Measurements from ENCODE around the gene USP15.

The USP15 gene

GRCh38 chr12:62239571-62239970 is 20.6 kb upstream of the USP15 start:
- H3K9ac ChIP-seq (ENCODE audit: low read depth, low read length): no peak overlapping the region
- no peaks in the 10 kb centered on the region for H3K27me3 ChIP-seq (ENCODE audit: insufficient read depth, low read length)
- no peaks in the 10 kb centered on the region for H3K36me3 ChIP-seq (ENCODE audit: insufficient read depth, low read depth, low read length)

GRCh38 chr12:62247281-62248045 is 12.7 kb upstream of the USP15 start:
- Histone ChIP-seq H3K4me3 (ENCODE audit: low read length) (no peak overlapping the region), H3K36me3 (ENCODE audit: insufficient read depth, low read depth, low read length) (no peaks in the 10 kb centered on the region), H3K9me3 (ENCODE audit: insufficient read depth, low read depth, low read length) (no peaks in the 10 kb centered on the region), H3K27ac (ENCODE audit: low read length) (no peak overlapping the region), H3K4me1 (ENCODE audit: insufficient read depth, low read length) (peaks cover 7% of the 10 kb centered on the region), H3K27me3 (ENCODE audit: insufficient read depth, low read length) (no peaks in the 10 kb centered on the region), H3K9ac (ENCODE audit: low read depth, low read length) (no peak overlapping the region)

More at GRCh38 chr12:62239571-62239970, 20.6 kb upstream of the USP15 start:
- no peaks in the 10 kb centered on the region; the same call in 1 of the 2 replicates for H3K4me1 ChIP-seq (ENCODE audit: insufficient read depth, low read length)
- H3K9me3 ChIP-seq (ENCODE audit: insufficient read depth, low read depth, low read length): no peaks in the 10 kb centered on the region
- no peak overlapping the region for H3K27ac ChIP-seq (ENCODE audit: low read length)
- no peak overlapping the region for H3K4me3 ChIP-seq (ENCODE audit: low read length)

DNA sequence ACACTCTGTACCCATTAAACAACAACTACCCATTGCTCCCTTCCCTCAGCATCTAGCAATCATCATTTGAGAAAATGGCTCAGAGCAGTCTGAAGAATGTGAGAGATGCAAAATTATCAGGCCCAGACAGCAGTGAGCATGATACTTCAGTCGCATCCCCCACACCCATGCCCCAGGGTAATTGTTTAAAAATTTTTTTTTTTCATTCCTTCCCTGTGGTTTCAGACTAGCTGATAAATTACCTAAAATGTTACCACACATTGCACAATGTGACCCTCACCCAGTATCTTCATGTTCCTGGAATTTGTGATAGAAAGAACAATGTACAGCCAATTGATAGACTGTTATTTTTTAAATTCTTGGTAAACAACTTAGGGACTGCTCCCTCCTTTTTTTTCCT is 11.3 kb upstream of the USP15 start:
- H3K27me3 ChIP-seq (ENCODE audit: insufficient read depth, low read length): no peaks in the 10 kb centered on the region
- H3K27ac ChIP-seq (ENCODE audit: low read length): no peak overlapping the region
- no peak overlapping the region for H3K9ac ChIP-seq (ENCODE audit: low read depth, low read length)
- H3K9me3 ChIP-seq (ENCODE audit: insufficient read depth, low read depth, low read length): no peaks in the 10 kb centered on the region
- peaks cover 7% of the 10 kb centered on the region; the same call in 1 of the 2 replicates for H3K4me1 ChIP-seq (ENCODE audit: insufficient read depth, low read length)
- H3K4me3 ChIP-seq (ENCODE audit: low read length): no peak overlapping the region
- H3K36me3 ChIP-seq (ENCODE audit: insufficient read depth, low read depth, low read length): no peaks in the 10 kb centered on the region

DNA sequence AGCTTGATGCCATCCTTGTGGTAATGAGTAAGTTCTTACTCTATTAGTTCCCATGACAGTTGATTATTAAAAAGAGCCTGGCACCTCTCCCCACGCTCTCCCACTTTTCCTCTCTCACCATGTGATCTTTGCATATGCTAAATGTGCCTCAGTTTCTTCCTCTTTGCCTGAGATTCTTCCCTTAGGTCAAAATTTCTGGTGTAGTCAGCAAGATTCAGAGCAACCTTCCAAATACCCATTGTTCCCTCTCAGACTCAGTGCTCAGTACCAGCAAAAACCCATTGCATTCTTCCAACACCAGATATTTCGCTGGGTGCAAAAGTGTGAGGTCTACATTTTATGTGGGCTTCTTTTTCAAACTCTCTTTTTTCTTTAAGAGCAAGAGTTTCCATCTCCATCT is 10.8 kb upstream of the USP15 start:
- peaks cover 7% of the 10 kb centered on the region; the same call in 1 of the 2 replicates for H3K4me1 ChIP-seq (ENCODE audit: insufficient read depth, low read length)
- no peaks in the 10 kb centered on the region for H3K36me3 ChIP-seq (ENCODE audit: insufficient read depth, low read depth, low read length)
- no peak overlapping the region for H3K4me3 ChIP-seq (ENCODE audit: low read length)
- H3K27me3 ChIP-seq (ENCODE audit: insufficient read depth, low read length): no peaks in the 10 kb centered on the region
- H3K9ac ChIP-seq (ENCODE audit: low read depth, low read length): no peak overlapping the region
- no peak overlapping the region for H3K27ac ChIP-seq (ENCODE audit: low read length)
- H3K9me3 ChIP-seq (ENCODE audit: insufficient read depth, low read depth, low read length): no peaks in the 10 kb centered on the region

DNA sequence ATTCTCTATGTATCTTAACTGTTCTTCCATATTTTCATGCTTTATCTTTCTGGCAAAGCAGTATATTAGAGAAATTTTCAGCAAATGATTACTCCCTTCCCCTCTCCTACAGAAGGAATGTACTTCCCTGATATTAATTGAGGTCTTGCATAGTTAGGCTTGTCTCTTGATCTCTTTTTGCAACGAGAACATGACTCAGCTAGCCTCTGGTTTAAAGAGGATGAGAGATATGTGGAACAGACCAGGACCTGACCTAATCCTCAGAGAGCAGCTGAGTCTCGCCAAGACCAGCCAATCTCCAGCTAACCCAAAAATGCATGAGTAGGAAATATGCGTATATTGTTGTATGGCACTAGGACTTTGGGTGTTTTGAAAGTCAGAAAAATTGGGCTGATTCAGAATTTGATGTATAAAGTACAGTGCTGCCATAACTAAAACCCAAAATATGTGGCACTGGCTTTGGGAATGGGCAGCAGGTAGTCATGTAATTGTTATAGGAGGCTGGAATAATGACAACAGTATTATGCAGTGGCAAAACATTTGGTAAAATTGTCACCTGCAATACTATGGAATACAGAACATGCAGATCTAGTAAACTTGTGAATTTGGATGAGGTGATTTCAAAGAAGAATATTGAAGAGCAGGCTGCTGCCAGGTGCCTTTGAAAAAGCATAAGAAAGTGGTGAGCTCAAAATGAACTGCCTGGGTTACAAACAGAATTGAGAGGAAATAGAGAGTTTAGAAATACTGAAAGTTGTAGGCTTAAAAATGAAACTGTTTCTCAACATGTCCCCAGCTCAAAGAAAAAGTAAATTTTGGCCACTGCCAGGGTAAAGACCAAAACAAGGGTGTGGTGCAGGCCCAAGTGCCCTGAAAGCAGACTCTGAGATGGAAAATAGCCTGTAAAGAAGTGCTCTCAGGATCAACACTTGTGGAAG is 9.3 kb upstream of the USP15 start:
- no peak overlapping the region for H3K27ac ChIP-seq (ENCODE audit: low read length)
- H3K4me1 ChIP-seq (ENCODE audit: insufficient read depth, low read length): peaks cover 7% of the 10 kb centered on the region; the same call in 1 of the 2 replicates
- H3K9ac ChIP-seq (ENCODE audit: low read depth, low read length): no peak overlapping the region

DNA sequence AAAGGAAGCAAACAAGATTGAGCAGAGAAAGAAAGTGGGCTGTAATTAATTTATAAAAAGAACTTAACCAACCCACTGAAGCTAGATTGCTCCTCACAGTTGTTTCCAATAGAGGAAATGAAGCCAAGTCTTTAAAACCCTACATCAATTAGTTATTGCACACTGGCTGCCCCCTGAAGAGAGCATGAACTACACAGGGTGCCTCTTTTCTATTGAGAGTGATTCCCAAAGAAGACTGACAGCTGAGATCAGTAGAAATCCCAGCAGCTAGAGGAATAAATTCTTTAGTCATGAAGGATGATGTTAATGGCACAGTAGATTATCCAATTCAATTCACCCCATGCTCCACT is 8.6 kb upstream of the USP15 start:
- H3K4me1 ChIP-seq (ENCODE audit: insufficient read depth, low read length): peaks cover 7% of the 10 kb centered on the region; the same call in 1 of the 2 replicates
- H3K9me3 ChIP-seq (ENCODE audit: insufficient read depth, low read depth, low read length): no peaks in the 10 kb centered on the region
- H3K27ac ChIP-seq (ENCODE audit: low read length): no peak overlapping the region
- H3K27me3 ChIP-seq (ENCODE audit: insufficient read depth, low read length): no peaks in the 10 kb centered on the region
- H3K9ac ChIP-seq (ENCODE audit: low read depth, low read length): no peak overlapping the region
- no peak overlapping the region for H3K4me3 ChIP-seq (ENCODE audit: low read length)
- no peaks in the 10 kb centered on the region for H3K36me3 ChIP-seq (ENCODE audit: insufficient read depth, low read depth, low read length)

More for the DNA sequence above, 9.3 kb upstream of the USP15 start:
- H3K36me3 ChIP-seq (ENCODE audit: insufficient read depth, low read depth, low read length): no peaks in the 10 kb centered on the region
- no peaks in the 10 kb centered on the region for H3K27me3 ChIP-seq (ENCODE audit: insufficient read depth, low read length)
- H3K4me3 ChIP-seq (ENCODE audit: low read length): no peak overlapping the region
- H3K9me3 ChIP-seq (ENCODE audit: insufficient read depth, low read depth, low read length): no peaks in the 10 kb centered on the region

DNA sequence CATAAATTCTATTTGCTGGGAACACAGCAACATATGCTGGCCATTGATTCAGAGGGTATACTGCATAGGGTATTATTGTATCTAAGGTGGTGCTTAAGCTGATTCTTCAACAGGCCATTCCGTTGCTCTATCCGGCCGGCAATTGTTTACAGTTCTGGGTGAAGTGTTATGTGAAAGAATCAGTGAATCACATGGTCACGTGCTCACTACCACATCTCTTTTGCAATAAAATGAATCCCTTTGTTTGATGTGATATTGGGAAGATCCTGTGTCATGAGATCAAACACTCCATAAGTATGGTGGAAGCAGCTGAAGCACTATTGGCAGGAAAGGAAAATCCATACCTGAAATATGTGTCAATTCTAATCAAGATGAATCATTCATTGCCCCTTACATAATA is 7.6 kb upstream of the USP15 start:
- H3K36me3 ChIP-seq (ENCODE audit: insufficient read depth, low read depth, low read length): no peaks in the 10 kb centered on the region
- H3K9ac ChIP-seq (ENCODE audit: low read depth, low read length): no peak overlapping the region
- H3K27me3 ChIP-seq (ENCODE audit: insufficient read depth, low read length): no peaks in the 10 kb centered on the region
- H3K4me3 ChIP-seq (ENCODE audit: low read length): no peak overlapping the region
- H3K9me3 ChIP-seq (ENCODE audit: insufficient read depth, low read depth, low read length): no peaks in the 10 kb centered on the region
- peaks cover 7% of the 10 kb centered on the region; the same call in 1 of the 2 replicates for H3K4me1 ChIP-seq (ENCODE audit: insufficient read depth, low read length)
- H3K27ac ChIP-seq (ENCODE audit: low read length): no peak overlapping the region

GRCh38 chr12:62254967-62255366 is 5.2 kb upstream of the USP15 start:
- H3K36me3 ChIP-seq (ENCODE audit: insufficient read depth, low read depth, low read length): no peaks in the 10 kb centered on the region
- H3K9ac ChIP-seq (ENCODE audit: low read depth, low read length): no peak overlapping the region
- H3K9me3 ChIP-seq (ENCODE audit: insufficient read depth, low read depth, low read length): no peaks in the 10 kb centered on the region
- H3K27ac ChIP-seq (ENCODE audit: low read length): no peak overlapping the region
- no peak overlapping the region for H3K4me3 ChIP-seq (ENCODE audit: low read length)
- no peaks in the 10 kb centered on the region for H3K27me3 ChIP-seq (ENCODE audit: insufficient read depth, low read length)
- peaks cover 4% of the 10 kb centered on the region for H3K4me1 ChIP-seq (ENCODE audit: insufficient read depth, low read length)

DNA sequence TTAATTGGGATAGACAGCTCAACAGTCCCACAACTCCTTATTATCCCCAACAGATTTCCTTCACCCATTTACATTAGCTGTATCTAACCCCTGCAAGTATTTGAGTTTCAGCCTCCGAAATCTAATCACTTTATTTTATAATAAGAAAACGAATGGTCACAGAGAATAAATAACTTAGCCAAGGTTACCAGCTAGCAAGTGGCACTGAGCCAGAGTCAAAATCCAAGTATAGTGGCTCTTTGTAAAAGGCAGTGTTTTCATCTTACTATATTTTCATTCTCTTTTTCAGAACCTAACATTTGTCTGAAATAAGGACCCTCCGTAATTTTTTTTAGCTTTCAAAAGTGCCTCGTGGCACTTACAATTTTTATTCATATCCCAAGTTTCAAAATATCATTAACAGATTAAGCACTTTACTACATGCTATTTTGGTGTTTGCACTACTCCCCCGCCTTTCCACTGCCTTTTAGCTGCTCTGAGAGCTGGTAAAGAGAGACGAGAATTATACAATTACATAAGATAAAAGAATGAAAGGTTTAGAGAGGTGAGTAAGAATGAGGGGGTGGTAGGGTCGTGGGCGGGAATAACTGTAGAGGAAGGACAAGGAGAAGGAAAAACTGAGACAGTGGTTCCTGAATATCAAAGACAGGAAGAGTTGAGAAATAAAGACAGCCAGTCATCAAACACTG is 3.7 kb upstream of the USP15 start:
- Histone ChIP-seq H3K9me3 (ENCODE audit: insufficient read depth, low read depth, low read length) (no peaks in the 10 kb centered on the region), H3K36me3 (ENCODE audit: insufficient read depth, low read depth, low read length) (no peaks in the 10 kb centered on the region), H3K27ac (ENCODE audit: low read length) (no peak overlapping the region), H3K4me3 (ENCODE audit: low read length) (no peak overlapping the region), H3K4me1 (ENCODE audit: insufficient read depth, low read length) (peaks cover 8% of the 10 kb centered on the region), H3K9ac (ENCODE audit: low read depth, low read length) (no peak overlapping the region), H3K27me3 (ENCODE audit: insufficient read depth, low read length) (no peaks in the 10 kb centered on the region)

DNA sequence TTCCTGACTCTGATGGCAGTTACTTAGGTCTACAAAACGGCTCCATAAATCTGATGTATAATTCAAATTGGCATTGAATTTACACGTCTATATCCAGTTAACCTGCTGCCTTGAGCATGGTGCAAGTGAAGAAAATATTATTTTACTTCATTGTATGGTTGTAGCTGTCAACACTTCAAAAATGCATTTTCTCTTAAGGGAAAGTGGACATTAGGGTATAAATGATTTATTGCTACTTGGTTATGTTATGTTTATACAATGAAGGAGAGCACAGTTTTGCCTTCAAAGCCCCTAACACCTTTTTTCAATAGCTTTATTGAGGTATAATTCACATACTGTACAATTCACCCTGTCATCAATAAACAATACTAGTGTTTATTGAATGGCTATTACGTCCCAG is 2.0 kb upstream of the USP15 start:
- Histone ChIP-seq H3K27me3 (ENCODE audit: insufficient read depth, low read length) (no peaks in the 10 kb centered on the region), H3K4me3 (ENCODE audit: low read length) (no peak overlapping the region), H3K4me1 (ENCODE audit: insufficient read depth, low read length) (peaks cover 8% of the 10 kb centered on the region), H3K9ac (ENCODE audit: low read depth, low read length) (no peak overlapping the region), H3K9me3 (ENCODE audit: insufficient read depth, low read depth, low read length) (no peaks in the 10 kb centered on the region), H3K27ac (ENCODE audit: low read length) (no peak overlapping the region), H3K36me3 (ENCODE audit: insufficient read depth, low read depth, low read length) (no peaks in the 10 kb centered on the region)

DNA sequence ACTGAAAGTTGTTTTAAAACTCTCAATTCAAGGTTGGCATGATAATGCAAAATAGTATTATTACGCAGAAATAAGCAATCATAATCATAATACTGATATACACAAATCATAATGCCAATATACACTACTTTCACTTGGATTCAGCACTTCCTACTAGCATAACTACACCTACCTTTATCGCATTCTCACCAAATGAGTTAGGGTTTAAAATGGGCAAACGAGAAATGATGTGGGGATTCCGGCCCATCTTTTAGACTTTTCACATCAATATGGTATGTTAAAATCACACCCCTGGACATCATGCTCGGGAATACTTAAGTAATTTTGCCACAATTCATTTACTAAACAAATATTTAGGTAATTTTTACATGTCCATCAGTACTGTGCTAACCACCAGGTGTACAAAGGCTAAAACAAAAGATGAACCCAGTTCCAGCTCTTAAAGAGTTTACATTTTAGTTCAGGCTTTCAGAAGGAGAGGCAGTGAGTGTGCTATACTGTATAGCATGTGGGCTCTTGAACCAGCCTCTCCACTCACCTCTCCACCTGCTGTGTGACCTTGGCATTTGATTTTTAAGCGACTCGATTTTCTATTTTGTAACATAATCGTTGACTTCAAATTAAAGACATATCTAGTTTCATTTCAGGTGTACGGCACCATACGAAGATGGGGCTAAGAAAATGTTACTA is 1.1 kb upstream of the USP15 start:
- Histone ChIP-seq H3K27ac (ENCODE audit: low read length) (peak overlapping the region; percentile 53), H3K9me3 (ENCODE audit: insufficient read depth, low read depth, low read length) (no peaks in the 10 kb centered on the region), H3K4me1 (ENCODE audit: insufficient read depth, low read length) (peaks cover 8% of the 10 kb centered on the region), H3K36me3 (ENCODE audit: insufficient read depth, low read depth, low read length) (no peaks in the 10 kb centered on the region), H3K4me3 (ENCODE audit: low read length) (peak overlapping the region; percentile 98), H3K27me3 (ENCODE audit: insufficient read depth, low read length) (no peaks in the 10 kb centered on the region), H3K9ac (ENCODE audit: low read depth, low read length) (peak overlapping the region; percentile 81)

Measured in iPS-20b (cell line).